Epithelial cell of esophagus (primary cell): ENCODE data around the gene HIPK3.

Experiments
- DNase-seq: peaks from one replicate; pipeline ENCODE4 v3.0.0; 2010; ENCODE audit warnings: low read depth
- H3K4me3 ChIP-seq: 2 replicates; pipeline ENCODE4 v1.5.1; 2011; ENCODE audit warnings: mild to moderate bottlenecking, low read length, control low read depth
- CTCF ChIP-seq: IDR thresholded peaks from 2 replicates; pipeline ENCODE4 v1.5.1; 2011; ENCODE audit warnings: low read depth, mild to moderate bottlenecking, low read length, control low read depth, inconsistent platforms; ENCODE audit not compliant: insufficient read depth; ENCODE audit errors: missing control alignments

The HIPK3 gene

GRCh38 chr11:33375236-33375635, 118.1 kb downstream of the HIPK3 start:
- no peak for TF ChIP-seq CTCF
- H3K4me3 ChIP-seq = peak overlapping the region; percentile 49
- no peak for DNase-seq

DNA sequence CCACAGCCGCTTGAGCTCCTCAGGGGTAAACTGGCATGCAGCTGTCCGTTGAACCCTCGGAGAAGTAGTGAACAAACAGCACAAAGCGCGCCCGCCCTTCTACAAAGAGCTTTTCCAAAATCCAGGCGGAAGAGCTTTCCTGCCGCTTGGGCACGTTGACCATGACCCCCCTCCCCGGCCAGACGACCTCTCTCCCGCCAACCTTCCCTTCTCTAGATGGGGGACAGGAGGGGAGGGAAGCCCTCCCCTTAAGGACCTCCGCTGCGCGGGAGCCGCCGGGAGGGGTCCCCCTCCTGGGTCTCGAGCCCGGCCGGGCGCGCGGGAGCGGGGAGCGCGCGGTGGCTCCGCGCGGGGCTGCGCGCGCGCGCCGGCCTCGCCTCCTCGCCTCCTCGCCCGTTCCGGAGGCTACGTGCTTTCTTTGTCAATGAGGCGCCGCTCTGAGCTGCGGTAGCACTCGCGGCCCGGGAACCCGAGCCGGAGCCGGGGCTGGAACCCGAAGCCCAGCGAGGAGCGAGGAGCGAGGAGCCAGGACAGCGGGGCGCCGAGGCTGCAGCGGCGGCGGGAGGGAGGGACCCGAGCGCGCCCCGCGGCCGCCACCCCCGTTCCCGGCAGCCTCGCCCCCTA, 118.6 kb downstream of the HIPK3 start, which contains the start of gene KIAA1549L:
KIAA1549L (plus strand) TSS at position 421 of the 624 bp plus-strand sequence.
- DNase-seq = peak; percentile 38
- H3K4me3 ChIP-seq = peak within 1 kb of the TSS; percentile 49
- TF ChIP-seq CTCF = no peak

DNA sequence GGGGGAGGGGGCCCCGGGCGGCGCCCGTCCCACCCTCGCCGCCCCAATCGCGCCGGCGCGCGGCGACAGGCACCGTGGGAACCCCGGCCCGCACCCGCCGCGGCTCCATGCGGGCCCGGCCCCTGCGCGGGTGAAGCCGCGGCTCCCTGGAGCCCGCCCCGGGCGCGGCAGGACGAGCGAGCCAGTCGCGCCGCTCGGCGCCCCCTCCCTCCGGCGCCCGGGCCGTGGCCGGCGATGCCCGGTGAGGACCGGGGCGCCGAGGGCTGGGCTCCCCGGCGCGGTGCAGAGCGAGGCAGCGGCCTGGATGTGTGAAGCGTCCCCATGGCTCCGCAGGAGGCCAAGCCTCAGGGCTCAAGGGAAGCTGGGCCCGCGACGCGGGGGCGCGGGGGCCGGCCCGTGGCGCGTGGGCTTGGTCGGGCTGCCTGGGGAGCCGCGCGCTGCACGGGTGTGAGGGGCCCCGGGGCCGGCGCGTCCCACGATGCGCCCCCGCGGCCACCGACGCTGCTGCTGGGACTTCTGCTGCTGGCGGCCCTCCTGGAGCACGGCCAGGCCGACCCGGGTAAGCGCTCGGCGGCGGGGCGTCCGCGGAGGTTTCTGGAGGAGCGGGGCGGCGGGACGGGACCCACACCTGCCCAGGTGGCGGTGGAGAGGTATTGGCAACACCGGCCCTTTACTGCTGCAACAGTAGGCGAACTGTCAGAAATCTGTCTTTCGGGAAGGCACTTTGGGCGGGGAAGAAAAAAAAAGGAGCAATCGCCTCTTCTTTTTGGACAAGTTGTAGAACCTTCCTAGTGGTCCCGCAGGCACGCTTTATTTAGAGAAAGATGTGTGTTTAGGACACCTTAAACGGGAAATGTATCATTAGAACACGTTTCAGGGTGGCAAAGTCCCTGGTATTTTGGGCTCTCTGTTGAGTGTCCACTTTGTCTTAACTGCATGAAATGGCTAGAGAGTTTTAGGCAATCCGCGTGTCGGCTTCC, 119.4 kb downstream of the HIPK3 start:
- DNase-seq = peak; percentile 28
- no peak for TF ChIP-seq CTCF
- H3K4me3 ChIP-seq = peak overlapping the region; percentile 41

GRCh38 chr11:33377412-33378370, 120.5 kb downstream of the HIPK3 start:
- H3K4me3 ChIP-seq = no peak overlapping the region
- TF ChIP-seq CTCF = no peak
- DNase-seq = no peak

GRCh38 chr11:33379947-33380346, 122.8 kb downstream of the HIPK3 start:
- no peak for TF ChIP-seq CTCF
- no peak overlapping the region for H3K4me3 ChIP-seq
- no peak for DNase-seq
